GM12878 (cell line): ENCODE results near the gene CLCNKA. TPM values are rescaled to one million over a fixed set of nuclear protein-coding genes. Genes with fewer than 3 reads are reported as not detected.

Experiments
- CHD4 ChIP-seq: fragments of 200-600 bp; sonication (generic); IDR thresholded peaks from 2 replicates; pipeline ENCODE4 v1.6.1; 2016; ENCODE audit warnings: mild to moderate bottlenecking
- E2F8 ChIP-seq: fragments of 450-650 bp; IDR thresholded peaks from 2 replicates; pipeline ENCODE4 v1.6.1; 2018; ENCODE audit warnings: mild to moderate bottlenecking, low read depth, moderate library complexity; ENCODE audit not compliant: partially characterized antibody
- EED ChIP-seq: sonication (generic); IDR thresholded peaks from 2 replicates; pipeline ENCODE4 v1.6.1; 2016; ENCODE audit warnings: antibody characterized with exemption, low read depth
- FOS ChIP-seq: IDR thresholded peaks from 3 replicates; pipeline ENCODE4 v1.6.1; 2011; ENCODE audit warnings: borderline replicate concordance; ENCODE audit not compliant: insufficient read length; ENCODE audit errors: extremely low read depth
- MAX ChIP-seq: IDR thresholded peaks from 2 replicates; pipeline ENCODE4 v1.6.1; 2012; ENCODE audit warnings: low read depth, low read length, improper control_type of control experiment
- NFIC ChIP-seq: IDR thresholded peaks from 2 replicates; pipeline ENCODE4 v1.6.1; 2012; ENCODE audit warnings: low read depth, mild to moderate bottlenecking, inconsistent platforms, low read length, moderate library complexity
- NR2C2 ChIP-seq: IDR thresholded peaks from 2 replicates; pipeline ENCODE4 v1.6.1; 2011; ENCODE audit warnings: borderline replicate concordance, low read depth; ENCODE audit not compliant: control insufficient read depth, insufficient read length
- POLR2AphosphoS5 ChIP-seq: IDR thresholded peaks from 2 replicates; pipeline ENCODE4 v1.6.1; 2011; ENCODE audit warnings: mild to moderate bottlenecking, low read length, inconsistent platforms
- RAD51 ChIP-seq: fragments of 450-650 bp; IDR thresholded peaks from 2 replicates; pipeline ENCODE4 v1.6.1; 2016; ENCODE audit warnings: moderate library complexity, mild to moderate bottlenecking, inconsistent platforms
- RB1 ChIP-seq: fragments of 450-650 bp; formaldehyde crosslinking; IDR thresholded peaks from 2 replicates; pipeline ENCODE4 v1.6.1; 2017; ENCODE audit warnings: mild to moderate bottlenecking, borderline replicate concordance
- REST ChIP-seq: IDR thresholded peaks from 2 replicates; pipeline ENCODE4 v1.6.1; 2012; ENCODE audit warnings: mild to moderate bottlenecking, low read depth, low read length
- RUNX3 ChIP-seq: IDR thresholded peaks from 2 replicates; pipeline ENCODE4 v1.6.1; 2012; ENCODE audit warnings: low read length, inconsistent platforms
- SMAD1 ChIP-seq: fragments of 450-650 bp; IDR thresholded peaks from 2 replicates; pipeline ENCODE4 v1.6.1; 2018; ENCODE audit warnings: mild to moderate bottlenecking, low read depth; ENCODE audit not compliant: partially characterized antibody
- YBX1 ChIP-seq: fragments of 450-650 bp; IDR thresholded peaks from 2 replicates; pipeline ENCODE4 v1.6.1; 2016; ENCODE audit warnings: antibody characterized with exemption
- ZNF622 ChIP-seq: fragments of 450-650 bp; IDR thresholded peaks from 2 replicates; pipeline ENCODE4 v1.6.1; 2017; ENCODE audit warnings: mild to moderate bottlenecking, inconsistent platforms
- ZNF687 ChIP-seq: fragments of 450-650 bp; IDR thresholded peaks from 2 replicates; pipeline ENCODE4 v1.6.1; 2017; ENCODE audit warnings: mild to moderate bottlenecking, moderate library complexity
- polyA plus RNA-seq, 11 experiments: library from polyadenylated mRNA; depleted of rRNA in 4 of 11; unstranded in 6 of 11; stranded (reverse) in 5 of 11; fragments of >200 nt; fragmentation: Nextera tagmentation in 4 of 11; fragmentation: Illumina TruSeq in 1 of 11; extraction: Ambion mirVana in 4 of 11; extraction: Trizol in 1 of 11; gene quantifications; 1 replicate in 1 of 11; 2 replicates in 10 of 11; pipeline versions ENCODE4 v1.2.1 to v1.2.3, GENCODE V29; 2011 to 2016; ENCODE audit warnings: inconsistent platforms in 2 of 11, missing spikeins in 2 of 11, low read depth in 1 of 11
- total RNA-seq, 4 experiments: library from RNA; depleted of rRNA in 3 of 4; stranded (reverse); fragments of >200 nt in 3 of 4; fragmentation: Illumina TruSeq in 1 of 4; extraction: Trizol in 1 of 4; gene quantifications; 2 replicates each; pipeline versions ENCODE4 v1.2.1 to v1.2.3, GENCODE V29; 2013 to 2021

CLCNKA gene
- total and polyA plus RNA-seq, 10 of the 15 experiments (the other 5 are each of a cell fraction or from before 2014, with no cell fraction given): 0.02 to 0.15 (median 0.08) TPM; not detected in 6

GRCh38 chr1:16012590-16013219 lies 9.1 kb upstream of the CLCNKA start (continued):
- TF ChIP-seq YBX1 (no peak), NFIC (no peak), FOS (no peak), RUNX3 (peak; percentile 7; the same call in 1 of the 2 replicates), CHD4 (no peak), RB1 (no peak; the same call in 1 of the 2 replicates), ZNF687 (no peak), RAD51 (no peak), MAX (no peak), SMAD1 (no peak), ZNF622 (no peak), EED (0 out of 2 replicates have a peak, but pooled peaks have one; percentile 58), REST (no peak), POLR2AphosphoS5 (no peak), NR2C2 (no peak), E2F8 (no peak)
